Adipose tissue (tissue), 3 donors: ENCODE measurements around the gene SLC44A2. TPM values are rescaled to one million over a fixed set of nuclear protein-coding genes. Genes with fewer than 3 reads are reported as not detected.

Experiments used
- H3K27ac ChIP-seq: one replicate; pipeline ENCODE4 v1.5.1; 2013; ENCODE audit warnings: low read depth, low read length
- WGBS, 3 donors: extraction: QIAGEN DNeasy Blood & Tissue Kit; methylation state at CpG; one replicate each; pipeline ENCODE4 v1.1.7; 2013; 5-methylcytosine and 5-hydroxymethylcytosine counted together
- polyA plus RNA-seq, 3 donors: library from polyadenylated mRNA; stranded (reverse); fragments of 200-250 nt; gene quantifications; one replicate each; pipeline ENCODE4 v1.2.3, GENCODE V29; 2013
- donor health status: healthy with polysubstance abuse.
- donor health status: Bipolar disorder and iron deficiency.
- donor health status: healthy.

SLC44A2 gene
- polyA plus RNA-seq, 3 donors = 32.4 to 68.7 (median 62.9) TPM

DNA sequence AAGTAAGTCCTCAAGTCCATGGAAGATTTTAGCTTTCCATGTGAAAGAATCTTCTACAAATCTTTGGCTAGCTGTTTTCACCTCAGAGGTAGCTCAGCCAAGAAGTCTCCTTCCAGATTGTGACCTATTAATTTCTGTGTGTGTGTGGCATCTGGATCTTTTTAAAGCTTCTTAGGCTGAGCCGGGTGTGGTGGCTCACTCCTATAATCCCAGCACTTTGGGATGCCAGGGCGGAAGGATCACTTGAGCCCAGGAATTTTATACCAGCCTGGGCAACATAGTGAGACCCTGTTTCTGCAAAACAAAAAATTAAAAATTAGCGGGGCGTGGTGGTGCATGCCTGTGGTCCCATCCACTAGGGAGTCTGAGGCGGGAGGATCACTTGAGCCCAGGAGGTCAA, 13.4 kb upstream of the SLC44A2 start:
- 81 to 87% (median 86%) methylated on average over 5 of the region's 5 CpGs for WGBS, 3 donors
- no peak overlapping the region for H3K27ac ChIP-seq

DNA sequence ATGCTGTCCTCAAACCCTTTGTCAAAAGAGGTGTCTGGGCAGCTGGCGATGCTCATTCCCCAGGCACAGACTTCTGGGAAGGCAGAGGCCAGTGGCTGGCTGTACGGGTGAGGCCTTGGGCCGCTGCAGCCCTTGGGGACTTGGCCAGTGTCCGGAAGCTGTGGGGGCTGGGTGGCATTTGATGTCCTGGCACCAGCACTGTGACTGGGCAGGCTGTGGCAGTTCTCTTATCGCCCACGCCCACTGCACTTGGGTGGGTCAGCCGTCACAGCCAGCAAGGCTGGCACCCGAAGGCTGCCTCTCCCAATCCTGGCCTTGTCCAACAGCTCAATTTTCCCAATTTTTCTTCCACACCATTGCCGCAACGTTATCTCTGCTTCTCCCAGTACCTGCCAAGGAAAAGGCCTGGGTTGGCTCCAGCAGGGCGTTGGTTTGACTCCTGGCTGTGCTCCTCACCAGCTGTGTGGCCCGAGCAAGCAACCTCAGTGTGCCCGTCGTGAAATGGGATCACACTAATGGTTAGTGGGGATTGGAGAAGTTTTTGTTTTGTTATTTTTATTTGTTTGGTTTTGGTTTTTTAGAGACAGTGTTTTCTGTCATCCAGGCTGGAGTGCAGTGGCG, 12.7 kb upstream of the SLC44A2 start:
- no peak overlapping the region for H3K27ac ChIP-seq
- 24 to 60% (median 43%) methylated on average over 15 of the region's 15 CpGs for WGBS, 3 donors

DNA sequence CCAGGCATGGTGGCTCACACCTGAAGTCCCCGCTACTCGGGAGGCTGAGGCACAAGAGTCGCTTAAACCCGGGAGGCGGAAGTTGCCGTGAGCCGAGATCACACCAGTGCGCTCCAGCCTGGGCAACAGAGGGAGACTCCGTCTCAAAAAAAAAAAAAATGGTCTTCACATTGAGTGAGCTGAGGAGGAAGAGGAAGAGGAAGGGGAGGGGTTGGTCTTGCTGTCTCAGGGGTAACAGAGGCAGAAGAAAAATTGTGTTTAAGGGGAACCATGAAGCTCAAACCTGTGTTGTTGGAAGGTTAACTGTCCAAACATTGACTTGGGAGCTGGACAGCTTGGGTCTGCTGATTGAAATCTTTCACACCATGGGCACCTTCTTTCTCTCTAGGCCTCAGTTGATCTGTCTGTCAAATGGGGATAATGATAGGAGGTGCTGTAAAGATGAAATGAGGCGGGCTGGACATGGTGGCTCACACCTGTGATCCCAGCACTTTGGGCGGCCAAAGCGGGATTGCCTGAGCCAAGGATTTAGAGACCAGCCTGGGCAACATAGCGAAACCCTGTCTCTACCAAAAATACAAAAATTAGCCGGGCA, 9.8 kb upstream of the SLC44A2 start:
- H3K27ac ChIP-seq = no peak overlapping the region
- WGBS, 3 donors = 81 to 96% (median 90%) methylated on average over 14 of the region's 14 CpGs

DNA sequence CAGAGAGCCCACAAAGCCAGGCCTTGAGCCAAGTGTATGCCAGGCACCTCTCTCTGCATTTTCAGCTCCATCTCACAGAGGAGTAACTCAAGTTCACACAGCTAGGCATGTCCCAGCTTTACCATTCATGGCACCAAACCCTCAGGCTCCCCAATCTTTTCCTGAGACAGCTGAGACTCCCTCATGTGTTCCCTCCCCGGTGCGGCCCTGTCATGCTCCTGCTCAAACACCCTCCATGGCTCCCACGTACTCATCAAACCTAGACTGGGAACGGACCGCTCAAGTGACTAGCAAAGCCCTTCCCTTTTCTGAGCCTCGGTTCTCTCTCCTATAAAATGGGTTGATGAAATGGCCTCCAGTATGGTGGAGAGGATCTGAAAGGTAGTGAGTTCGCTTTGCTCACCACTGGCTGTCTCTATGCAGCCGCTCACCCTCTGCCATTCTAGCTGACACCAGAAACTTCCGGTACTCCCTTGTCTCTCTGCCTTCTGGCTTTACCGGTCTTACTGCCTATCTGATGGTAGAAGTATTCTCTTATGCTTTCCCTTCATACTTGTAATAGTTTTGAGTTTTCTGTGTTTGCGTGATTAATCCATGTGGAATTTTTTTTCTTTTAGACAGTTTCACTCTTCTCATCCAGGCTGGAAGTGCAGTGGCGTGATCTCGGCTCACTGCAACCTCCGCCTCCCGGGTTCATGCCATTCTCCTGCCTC, 7.8 kb upstream of the SLC44A2 start:
- WGBS, 3 donors = 85 to 86% (median 86%) methylated on average over 15 of the region's 15 CpGs

DNA sequence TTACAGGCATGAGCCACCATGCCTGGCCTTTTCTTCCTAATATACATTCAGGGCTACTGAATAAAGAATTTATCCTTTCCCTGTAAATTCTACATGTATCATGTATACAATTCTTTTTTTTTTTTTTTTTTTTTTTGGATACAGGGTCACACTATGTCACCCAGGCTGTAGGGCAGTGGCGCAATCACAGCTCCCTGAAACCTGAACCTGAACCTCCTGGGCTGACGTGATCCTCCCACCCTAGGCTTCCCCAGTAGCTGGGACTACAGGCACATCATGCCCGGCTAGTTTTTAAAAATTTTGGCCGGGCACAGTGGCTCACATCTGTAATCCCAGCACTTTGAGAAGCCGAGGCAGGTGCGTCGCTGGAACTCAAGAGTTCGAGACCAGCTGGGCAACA, 6.5 kb upstream of the SLC44A2 start:
- WGBS, 3 donors = 93 to 97% (median 96%) methylated on average over 8 of the region's 8 CpGs
- no peak overlapping the region for H3K27ac ChIP-seq

More for the DNA sequence above, 7.8 kb upstream of the SLC44A2 start:
- no peak overlapping the region for H3K27ac ChIP-seq

DNA sequence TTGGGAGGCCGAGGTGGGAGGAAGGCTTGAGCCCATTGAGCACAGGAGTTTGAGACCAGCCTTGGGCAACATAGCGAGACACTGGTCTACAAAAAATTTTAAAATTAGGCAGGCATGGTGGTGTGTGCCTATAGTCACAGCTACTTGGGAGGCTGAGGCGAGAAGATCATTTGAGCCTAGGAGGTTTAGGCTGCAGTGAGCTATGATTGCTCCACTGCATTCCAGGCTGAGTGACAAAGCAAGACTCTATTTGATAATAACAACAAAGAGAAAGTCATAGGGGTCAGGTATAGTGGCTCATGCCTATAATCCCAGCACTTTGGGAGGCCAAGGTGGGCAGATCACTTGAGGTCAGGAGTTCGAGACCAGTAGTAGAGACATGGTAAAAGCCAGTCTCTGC, 4.6 kb upstream of the SLC44A2 start:
- H3K27ac ChIP-seq = no peak overlapping the region
- WGBS, 3 donors = 94 to 98% (median 97%) methylated on average over 4 of the region's 4 CpGs

DNA sequence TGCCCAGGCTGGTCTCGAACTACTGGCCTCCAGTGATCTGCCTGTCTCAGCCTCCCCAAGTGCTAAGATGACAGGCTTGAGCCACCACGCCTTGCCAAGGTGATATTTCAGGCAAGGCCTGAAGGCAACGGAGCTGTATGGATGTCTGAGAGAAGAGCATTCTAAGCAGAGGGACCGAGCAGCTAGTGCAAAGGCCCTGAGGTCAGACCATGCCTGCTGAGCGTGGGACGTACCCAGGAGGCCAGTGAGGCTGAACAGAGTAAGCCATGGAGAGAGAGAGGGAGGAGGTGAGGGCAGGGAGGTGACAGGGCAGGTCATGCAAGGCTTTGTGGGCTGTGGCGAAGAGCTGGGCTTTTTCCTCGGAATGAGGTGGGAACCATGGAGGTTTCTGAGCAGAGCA, 3.4 kb upstream of the SLC44A2 start:
- 95 to 99% (median 98%) methylated on average over 8 of the region's 8 CpGs for WGBS, 3 donors
- H3K27ac ChIP-seq = no peak overlapping the region

DNA sequence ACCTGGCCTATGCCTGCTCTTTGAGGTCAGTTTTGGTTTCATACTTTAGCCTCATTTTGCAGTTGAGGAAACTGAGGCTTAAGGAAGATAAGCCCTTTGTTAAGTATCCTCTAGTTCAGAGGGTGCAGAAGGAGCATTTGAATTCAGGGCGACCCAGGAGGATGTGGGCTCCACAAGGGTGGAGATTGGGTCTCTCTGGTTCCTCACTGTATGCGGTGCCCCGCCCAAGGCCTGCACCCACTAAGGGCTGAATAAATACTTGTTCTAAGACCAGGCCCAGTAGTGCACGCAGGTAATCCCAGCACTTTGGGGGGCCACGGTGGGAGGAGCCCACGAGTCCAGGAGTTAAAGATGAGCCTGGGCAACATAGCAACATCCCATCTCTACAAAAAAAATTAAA, 768 bp upstream of the SLC44A2 start:
- H3K27ac ChIP-seq = no peak overlapping the region
- WGBS, 3 donors = 46 to 81% (median 72%) methylated on average over 6 of the region's 6 CpGs

DNA sequence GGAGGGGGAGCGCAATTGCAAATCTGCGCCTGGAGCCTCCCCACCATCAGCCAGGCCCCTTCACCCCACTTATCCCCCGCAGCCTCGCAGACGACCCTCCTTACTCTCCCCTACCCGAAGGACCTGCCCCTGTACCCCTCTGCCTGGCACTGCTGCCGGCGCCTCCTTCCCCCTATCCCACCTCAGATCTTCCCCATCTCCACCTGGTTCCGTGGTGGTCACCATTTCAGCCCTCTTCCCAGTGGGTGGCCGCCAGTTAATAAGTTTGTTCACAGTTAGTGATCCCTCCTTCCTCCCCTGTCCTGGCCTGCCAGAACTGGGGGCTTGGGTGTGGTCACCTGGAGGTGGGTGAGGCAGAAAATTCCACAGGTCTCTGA, 397 bp downstream of the SLC44A2 start:
- no peak overlapping the region for H3K27ac ChIP-seq
- 28 to 72% (median 40%) methylated on average over 7 to 10 of the region's 10 CpGs for WGBS, 3 donors

DNA sequence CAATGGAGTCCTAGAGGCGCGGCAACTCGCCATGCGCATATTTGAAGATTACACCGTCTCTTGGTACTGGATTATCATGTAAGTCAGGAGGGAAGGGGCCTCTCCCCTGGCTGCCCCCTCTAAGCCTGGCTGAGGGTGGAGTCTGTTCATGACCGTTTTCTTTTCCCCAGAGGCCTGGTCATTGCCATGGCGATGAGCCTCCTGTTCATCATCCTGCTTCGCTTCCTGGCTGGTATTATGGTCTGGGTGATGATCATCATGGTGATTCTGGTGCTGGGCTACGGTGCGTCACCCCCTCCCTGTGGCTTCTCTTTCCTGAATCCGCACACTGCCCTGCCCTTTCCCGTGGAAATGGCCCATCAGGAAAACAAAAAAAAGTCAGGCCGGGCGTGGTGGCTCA, 6.5 kb downstream of the SLC44A2 start:
- 77 to 88% (median 78%) methylated on average over 14 of the region's 14 CpGs for WGBS, 3 donors
- no peak overlapping the region for H3K27ac ChIP-seq

DNA sequence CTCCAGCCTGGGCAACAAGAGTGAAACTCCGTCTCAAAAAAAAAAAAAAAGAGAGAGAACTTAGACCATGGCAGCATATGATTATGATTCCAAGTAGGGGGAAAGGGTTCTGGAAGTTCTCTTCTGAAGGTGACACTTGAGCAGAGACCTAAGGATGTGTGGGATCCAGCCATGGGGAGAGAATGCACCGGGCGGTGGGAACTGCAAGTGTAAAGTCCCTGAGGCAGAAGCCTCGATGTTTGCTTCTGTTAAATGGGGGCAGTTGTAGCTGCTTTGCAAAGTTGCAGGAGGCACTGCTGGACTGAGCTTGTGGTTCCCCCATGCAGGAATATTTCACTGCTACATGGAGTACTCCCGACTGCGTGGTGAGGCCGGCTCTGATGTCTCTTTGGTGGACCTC, 9.1 kb downstream of the SLC44A2 start:
- WGBS, 3 donors = 94 to 98% (median 96%) methylated on average over 7 of the region's 7 CpGs
- H3K27ac ChIP-seq = no peak overlapping the region

DNA sequence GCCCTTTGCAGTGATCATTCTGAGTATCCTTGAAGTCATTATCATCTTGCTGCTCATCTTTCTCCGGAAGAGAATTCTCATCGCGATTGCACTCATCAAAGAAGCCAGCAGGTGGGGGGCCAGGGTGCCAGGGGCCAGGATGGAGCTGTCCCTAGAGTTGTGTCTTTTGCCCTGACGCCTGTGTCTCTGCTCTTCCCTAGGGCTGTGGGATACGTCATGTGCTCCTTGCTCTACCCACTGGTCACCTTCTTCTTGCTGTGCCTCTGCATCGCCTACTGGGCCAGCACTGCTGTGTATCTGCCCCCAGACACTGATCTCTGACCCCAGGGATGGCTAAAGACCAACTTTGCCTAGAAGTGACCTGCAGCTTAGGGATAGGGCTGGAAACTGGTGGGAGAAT, 9.6 kb downstream of the SLC44A2 start:
- WGBS, 3 donors = 83 to 87% (median 86%) methylated on average over 6 of the region's 6 CpGs

DNA sequence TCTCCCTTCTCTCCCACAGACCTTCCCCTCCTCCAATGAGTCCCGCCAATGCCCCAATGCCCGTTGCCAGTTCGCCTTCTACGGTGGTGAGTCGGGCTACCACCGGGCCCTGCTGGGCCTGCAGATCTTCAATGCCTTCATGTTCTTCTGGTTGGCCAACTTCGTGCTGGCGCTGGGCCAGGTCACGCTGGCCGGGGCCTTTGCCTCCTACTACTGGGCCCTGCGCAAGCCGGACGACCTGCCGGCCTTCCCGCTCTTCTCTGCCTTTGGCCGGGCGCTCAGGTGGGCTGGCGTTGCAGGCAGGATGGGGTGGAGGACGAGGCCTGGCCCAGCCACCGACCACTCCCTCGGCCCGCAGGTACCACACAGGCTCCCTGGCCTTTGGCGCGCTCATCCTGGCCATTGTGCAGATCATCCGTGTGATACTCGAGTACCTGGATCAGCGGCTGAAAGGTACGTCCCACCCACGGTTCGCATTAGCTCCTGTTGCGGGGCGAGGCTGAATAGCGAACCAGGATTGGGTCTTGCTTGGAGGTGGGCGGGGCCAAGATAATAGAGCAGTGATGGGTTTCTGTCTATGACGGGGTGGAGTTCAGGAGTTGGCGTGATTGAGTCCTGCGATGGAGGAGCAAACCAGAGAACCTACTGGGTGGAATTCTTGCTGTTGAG, 11.1 kb downstream of the SLC44A2 start:
- no peak overlapping the region for H3K27ac ChIP-seq
- 89 to 93% (median 89%) methylated on average over 37 of the region's 37 CpGs for WGBS, 3 donors

More for the DNA sequence above, 9.6 kb downstream of the SLC44A2 start:
- no peak overlapping the region for H3K27ac ChIP-seq

DNA sequence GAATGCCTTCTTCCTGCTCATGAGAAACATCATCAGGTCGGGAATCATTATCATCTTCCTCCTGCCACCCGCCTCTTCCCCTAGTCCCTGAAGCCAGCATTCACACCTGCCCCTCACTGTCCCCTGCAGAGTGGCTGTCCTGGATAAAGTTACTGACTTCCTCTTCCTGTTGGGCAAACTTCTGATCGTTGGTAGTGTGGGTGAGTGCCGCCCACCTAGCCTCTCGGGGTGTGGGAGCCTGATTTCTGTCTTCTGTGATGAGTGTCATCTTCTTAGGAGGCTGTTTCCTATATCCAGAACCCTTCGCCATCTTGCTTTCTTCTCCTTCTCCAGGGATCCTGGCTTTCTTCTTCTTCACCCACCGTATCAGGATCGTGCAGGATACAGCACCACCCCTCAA, 12.5 kb downstream of the SLC44A2 start:
- H3K27ac ChIP-seq = no peak overlapping the region
- WGBS, 3 donors = 54 to 81% (median 71%) methylated on average over 8 of the region's 8 CpGs

DNA sequence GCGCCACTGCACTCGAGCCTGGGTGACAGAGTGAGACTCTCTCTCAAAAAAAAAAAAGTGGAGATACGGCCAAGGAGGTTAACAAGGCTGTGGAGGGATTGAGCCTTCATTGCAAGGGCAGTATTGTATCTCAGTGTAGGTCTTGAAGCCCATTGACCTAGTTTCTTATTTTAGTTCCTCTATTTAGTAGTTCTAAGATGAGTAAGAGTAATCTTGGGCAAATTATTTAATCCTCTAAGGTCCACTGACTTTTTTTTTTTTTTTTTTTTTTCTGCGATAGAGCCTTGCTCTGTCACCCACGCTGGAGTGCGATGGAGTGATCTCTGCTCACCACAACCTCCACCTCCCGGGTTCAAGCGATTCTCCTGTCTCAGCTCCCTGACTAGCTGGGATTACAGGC, 14.5 kb downstream of the SLC44A2 start:
- 66 to 89% (median 75%) methylated on average over 8 of the region's 8 CpGs for WGBS, 3 donors
- no peak overlapping the region for H3K27ac ChIP-seq

DNA sequence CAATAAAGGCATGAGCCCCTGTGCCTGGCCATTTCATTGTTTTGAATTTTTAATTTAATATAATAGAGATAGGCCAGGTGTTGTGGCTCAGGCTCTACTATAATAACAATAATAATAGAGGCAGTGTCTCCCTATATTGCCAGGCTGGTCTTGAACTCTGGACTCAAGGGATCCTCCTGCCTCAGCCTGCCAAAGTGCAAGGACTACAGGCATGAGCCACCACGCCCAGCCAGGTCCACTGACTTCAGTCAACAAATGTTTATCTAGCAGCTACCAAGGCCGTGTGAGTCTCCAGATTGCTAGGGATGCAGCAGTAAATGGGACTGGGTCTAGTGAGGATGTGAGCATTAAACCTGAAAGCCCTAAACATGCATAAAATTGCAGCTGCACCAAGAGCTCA, 15.0 kb downstream of the SLC44A2 start:
- 46 to 92% (median 87%) methylated on average over 2 of the region's 2 CpGs for WGBS, 3 donors

DNA sequence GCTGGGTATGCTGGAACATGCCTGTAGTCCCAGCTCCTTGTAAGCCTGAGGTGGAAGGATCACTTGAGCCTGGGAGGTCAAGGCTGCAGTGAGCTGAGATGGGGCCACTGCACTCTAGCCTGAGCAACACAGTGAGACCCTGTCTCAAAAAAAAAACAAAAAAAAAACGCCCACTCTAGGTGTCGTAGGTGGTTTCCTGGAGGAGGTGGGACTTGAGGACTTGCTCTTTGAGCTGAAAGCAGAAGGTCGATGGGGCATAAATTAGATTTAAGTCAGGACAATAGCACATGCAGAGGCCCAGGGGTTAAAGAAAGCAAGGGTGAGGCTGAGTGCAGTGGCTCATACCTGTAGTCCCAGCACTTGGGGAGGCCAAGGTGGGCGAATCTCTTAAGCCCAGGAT, 15.9 kb downstream of the SLC44A2 start:
- 75 to 90% (median 82%) methylated on average over 4 of the region's 4 CpGs for WGBS, 3 donors
- H3K27ac ChIP-seq = no peak overlapping the region

More for the DNA sequence above, 15.0 kb downstream of the SLC44A2 start:
- H3K27ac ChIP-seq = no peak overlapping the region

DNA sequence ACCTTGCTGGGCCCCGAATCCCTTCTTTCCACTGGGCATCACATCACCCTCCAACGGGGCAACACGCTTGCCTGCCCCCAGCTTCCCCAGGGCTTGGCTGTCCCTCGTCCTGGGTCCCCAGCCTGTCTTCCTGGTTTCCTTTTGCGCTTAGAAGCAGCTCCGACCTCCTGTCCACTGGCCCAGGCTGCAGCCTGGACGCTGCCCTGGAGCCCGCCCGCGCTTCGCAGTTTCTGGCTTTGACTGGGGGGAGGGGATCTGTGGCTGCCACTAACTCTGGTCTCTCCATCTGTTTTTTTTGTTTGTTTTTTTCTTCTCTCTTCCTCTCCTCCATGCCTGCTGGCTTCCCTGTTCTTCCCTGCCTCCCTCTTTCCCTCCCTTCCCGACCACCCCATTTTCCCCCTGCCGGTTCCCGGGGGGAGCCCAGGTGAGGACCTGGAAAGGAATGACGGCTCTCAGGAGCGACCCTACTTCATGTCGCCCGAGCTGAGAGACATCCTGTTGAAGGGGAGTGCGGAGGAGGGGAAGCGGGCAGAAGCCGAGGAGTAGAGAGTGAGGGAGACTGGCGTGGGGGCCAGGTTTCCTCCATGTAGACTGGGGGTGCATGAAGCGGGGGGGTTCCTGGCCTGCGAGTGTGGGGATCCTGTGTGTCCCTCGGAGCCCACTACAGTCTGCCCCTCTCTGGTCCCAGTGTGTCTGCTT, 17.3 kb downstream of the SLC44A2 start:
- 68 to 81% (median 74%) methylated on average over 25 of the region's 25 CpGs for WGBS, 3 donors
- no peak overlapping the region for H3K27ac ChIP-seq
